ENCODE results near the gene RAB19.

RAB19 gene

DNA sequence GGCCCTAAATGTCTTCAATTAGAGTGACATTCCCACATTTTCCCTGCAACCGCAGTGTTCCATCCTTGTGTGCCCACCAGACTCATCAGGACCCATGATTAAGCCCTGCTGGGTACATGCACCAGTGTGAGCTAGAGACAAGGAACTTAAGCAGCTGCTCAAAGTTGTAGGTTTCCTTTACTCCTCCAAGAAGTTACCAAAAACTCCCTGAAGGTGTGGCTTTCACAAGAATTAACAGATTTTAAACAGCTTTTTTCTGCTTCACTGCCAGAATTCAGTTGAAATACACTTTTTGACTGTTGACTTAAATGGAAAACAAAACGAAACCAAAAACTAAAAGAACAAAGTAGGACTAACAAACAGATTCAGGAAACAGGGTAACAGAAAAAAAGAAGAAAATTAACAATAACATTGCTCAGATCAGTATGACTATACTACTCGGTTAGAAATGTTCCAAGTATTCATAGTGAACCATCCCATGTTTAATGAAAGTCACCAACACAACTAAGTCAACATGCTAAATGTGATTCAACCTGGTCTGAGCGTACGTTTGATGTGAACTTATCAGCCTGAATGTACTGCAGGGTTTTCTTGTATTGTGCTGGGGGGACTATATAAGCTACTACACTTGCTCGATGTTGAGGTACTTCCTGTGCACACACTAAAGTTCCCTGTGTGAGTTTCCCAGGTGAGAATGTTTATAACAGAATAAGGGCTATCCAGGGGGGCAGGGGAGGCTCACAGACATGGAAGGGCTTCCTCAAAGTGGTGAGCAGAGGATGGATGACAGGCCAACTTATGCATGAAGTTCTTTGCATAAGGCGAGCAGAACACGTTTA, 27.7 kb upstream of the RAB19 start:
- TF ChIP-seq, protein P1, sequence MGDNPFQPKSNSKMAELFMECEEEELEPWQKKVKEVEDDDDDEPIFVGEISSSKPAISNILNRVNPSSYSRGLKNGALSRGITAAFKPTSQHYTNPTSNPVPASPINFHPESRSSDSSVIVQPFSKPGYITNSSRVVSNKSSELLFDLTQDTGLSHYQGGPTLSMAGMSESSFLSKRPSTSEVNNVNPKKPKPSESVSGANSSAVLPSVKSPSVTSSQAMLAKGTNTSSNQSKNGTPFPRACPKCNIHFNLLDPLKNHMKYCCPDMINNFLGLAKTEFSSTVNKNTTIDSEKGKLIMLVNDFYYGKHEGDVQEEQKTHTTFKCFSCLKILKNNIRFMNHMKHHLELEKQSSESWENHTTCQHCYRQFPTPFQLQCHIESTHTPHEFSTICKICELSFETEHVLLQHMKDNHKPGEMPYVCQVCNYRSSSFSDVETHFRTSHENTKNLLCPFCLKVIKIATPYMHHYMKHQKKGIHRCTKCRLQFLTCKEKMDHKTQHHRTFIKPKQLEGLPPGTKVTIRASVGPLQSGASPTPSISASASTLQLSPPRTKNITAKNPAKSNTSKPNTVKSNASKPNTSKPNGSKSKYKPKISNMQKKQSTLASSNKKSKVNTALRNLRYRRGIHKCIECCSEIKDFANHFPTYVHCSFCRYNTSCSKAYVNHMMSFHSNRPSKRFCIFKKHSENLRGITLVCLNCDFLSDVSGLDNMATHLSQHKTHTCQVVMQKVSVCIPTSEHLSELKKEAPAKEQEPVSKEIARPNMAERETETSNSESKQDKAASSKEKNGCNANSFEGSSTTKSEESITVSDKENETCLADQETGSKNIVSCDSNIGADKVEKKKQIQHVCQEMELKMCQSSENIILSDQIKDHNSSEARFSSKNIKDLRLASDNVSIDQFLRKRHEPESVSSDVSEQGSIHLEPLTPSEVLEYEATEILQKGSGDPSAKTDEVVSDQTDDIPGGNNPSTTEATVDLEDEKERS (tag by site-specific recombination; IDR thresholded peaks at IDR 0.05): no peak
- TF ChIP-seq ZNF19 (tag by site-specific recombination; IDR thresholded peaks at IDR 0.05; ENCODE audit: low read depth) (no peak), ZNF202 (tag by site-specific recombination; IDR thresholded peaks at IDR 0.05; ENCODE audit: borderline replicate concordance) (no peak), REPIN1 (tag by site-specific recombination; IDR thresholded peaks at IDR 0.05; ENCODE audit: low read depth) (no peak), ZNF623 (tag by site-specific recombination; IDR thresholded peaks at IDR 0.05) (no peak), ZIC2 (tag by site-specific recombination; IDR thresholded peaks at IDR 0.05) (no peak), ZNF660 (tag by site-specific recombination; IDR thresholded peaks at IDR 0.05) (no peak)
- TF ChIP-seq, protein P2, sequence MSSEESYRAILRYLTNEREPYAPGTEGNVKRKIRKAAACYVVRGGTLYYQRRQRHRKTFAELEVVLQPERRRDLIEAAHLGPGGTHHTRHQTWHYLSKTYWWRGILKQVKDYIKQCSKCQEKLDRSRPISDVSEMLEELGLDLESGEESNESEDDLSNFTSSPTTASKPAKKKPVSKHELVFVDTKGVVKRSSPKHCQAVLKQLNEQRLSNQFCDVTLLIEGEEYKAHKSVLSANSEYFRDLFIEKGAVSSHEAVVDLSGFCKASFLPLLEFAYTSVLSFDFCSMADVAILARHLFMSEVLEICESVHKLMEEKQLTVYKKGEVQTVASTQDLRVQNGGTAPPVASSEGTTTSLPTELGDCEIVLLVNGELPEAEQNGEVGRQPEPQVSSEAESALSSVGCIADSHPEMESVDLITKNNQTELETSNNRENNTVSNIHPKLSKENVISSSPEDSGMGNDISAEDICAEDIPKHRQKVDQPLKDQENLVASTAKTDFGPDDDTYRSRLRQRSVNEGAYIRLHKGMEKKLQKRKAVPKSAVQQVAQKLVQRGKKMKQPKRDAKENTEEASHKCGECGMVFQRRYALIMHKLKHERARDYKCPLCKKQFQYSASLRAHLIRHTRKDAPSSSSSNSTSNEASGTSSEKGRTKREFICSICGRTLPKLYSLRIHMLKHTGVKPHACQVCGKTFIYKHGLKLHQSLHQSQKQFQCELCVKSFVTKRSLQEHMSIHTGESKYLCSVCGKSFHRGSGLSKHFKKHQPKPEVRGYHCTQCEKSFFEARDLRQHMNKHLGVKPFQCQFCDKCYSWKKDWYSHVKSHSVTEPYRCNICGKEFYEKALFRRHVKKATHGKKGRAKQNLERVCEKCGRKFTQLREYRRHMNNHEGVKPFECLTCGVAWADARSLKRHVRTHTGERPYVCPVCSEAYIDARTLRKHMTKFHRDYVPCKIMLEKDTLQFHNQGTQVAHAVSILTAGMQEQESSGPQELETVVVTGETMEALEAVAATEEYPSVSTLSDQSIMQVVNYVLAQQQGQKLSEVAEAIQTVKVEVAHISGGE (tag by site-specific recombination; conservative IDR thresholded peaks at IDR 0.05; ENCODE audit: low read depth): peak; percentile 64
- ChIA-PET CTCF (interaction anchor here (0.6 to 1.2 kb wide), 4 partner anchors 11 to 199 kb away, joined by 3 to 5 read pairs (median 4); no protein-coding TSS in a partner anchor), POLR2A (interaction anchor here (1.7 kb wide), 1 partner anchor 9 kb away, joined by 5 read pairs; no protein-coding TSS in a partner anchor)
- peaks cover 17 to 45% of the 10 kb centered on the region in 2 experiments for H3K36me3 ChIP-seq (ENCODE audit: control insufficient read depth in 2 of 2, insufficient read depth in 1 of 2, low read length in 2 of 2)
- H3K9me3 ChIP-seq (ENCODE audit: control insufficient read depth, insufficient read depth, low read depth, low read length): no peaks in the 10 kb centered on the region
- no peaks in the 10 kb centered on the region for H3K4me1 ChIP-seq (ENCODE audit: control insufficient read depth, insufficient read depth, low read length)
- no peak overlapping the region for H3K4me3 ChIP-seq (ENCODE audit: low read depth, low read length)
- no peak overlapping the region for H3K27ac ChIP-seq (ENCODE audit: extremely low read depth, low read depth, low read length)

DNA sequence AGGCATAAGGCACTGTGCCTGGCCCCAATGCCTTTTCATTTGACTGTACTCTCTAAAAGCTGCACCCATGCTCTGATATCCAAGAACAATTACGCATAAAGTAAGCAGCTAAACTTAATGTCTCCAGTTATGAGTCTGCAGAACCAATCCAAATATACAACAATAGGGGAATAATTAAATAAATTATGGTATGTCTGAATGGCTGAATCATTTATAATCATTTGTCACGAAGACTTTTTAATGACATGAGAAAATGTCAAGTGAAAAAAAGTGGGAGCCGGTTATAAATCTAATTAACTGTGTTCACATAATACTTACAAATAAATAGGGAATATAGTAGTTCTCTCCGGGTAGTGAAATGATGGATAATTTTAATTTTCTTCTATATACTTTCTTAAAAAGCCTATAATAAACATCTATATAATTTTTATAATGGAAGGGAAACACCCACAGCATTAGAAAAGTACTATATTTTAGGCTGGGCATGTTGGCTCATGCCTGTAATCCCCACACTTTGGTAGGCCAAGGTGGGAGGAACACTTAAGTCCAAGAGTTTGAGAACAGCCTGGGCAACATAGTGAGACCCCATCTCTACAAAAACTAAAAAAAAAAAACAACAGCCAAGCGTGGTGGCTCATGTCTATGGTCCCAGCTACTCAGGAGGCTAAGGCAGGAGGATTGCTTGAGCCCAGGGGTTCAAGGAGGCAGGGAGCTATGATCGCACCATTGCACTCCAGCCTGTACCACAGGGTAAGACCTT, 19.7 kb upstream of the RAB19 start:
- TF ChIP-seq, protein P3, sequence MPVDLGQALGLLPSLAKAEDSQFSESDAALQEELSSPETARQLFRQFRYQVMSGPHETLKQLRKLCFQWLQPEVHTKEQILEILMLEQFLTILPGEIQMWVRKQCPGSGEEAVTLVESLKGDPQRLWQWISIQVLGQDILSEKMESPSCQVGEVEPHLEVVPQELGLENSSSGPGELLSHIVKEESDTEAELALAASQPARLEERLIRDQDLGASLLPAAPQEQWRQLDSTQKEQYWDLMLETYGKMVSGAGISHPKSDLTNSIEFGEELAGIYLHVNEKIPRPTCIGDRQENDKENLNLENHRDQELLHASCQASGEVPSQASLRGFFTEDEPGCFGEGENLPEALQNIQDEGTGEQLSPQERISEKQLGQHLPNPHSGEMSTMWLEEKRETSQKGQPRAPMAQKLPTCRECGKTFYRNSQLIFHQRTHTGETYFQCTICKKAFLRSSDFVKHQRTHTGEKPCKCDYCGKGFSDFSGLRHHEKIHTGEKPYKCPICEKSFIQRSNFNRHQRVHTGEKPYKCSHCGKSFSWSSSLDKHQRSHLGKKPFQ (tag by site-specific recombination; IDR thresholded peaks at IDR 0.05): peak; percentile 11; the same call in 1 of the 2 replicates
- TF ChIP-seq ZNF658 (tag by site-specific recombination; IDR thresholded peaks at IDR 0.05) (no peak), MZF1 (tag by site-specific recombination; IDR thresholded peaks at IDR 0.05; ENCODE audit: borderline replicate concordance) (peak; percentile 79; the same call in 1 of the 2 replicates), WT1 (tag by site-specific recombination; IDR thresholded peaks at IDR 0.05) (peak; percentile 16; the same call in 1 of the 2 replicates), TRIM28 (IDR thresholded peaks at IDR 0.05; ENCODE audit: borderline replicate concordance, low read length) (no peak), ZFP3 (tag by site-specific recombination; IDR thresholded peaks at IDR 0.05; ENCODE audit: low read depth) (no peak), ZNF121 (tag by site-specific recombination; IDR thresholded peaks at IDR 0.05) (peak; percentile 96)
- TF ChIP-seq, protein P4, sequence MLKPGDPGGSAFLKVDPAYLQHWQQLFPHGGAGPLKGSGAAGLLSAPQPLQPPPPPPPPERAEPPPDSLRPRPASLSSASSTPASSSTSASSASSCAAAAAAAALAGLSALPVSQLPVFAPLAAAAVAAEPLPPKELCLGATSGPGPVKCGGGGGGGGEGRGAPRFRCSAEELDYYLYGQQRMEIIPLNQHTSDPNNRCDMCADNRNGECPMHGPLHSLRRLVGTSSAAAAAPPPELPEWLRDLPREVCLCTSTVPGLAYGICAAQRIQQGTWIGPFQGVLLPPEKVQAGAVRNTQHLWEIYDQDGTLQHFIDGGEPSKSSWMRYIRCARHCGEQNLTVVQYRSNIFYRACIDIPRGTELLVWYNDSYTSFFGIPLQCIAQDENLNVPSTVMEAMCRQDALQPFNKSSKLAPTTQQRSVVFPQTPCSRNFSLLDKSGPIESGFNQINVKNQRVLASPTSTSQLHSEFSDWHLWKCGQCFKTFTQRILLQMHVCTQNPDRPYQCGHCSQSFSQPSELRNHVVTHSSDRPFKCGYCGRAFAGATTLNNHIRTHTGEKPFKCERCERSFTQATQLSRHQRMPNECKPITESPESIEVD (tag by site-specific recombination; IDR thresholded peaks at IDR 0.05): peak; percentile 50; the same call in 1 of the 2 replicates
- POLR2A ChIA-PET: interaction anchor here (1.5 kb wide), 1 partner anchor 8 kb away, joined by 5 read pairs; no protein-coding TSS in a partner anchor
- Histone ChIP-seq H3K4me1 (ENCODE audit: control insufficient read depth, insufficient read depth, low read length) (peaks cover 7% of the 10 kb centered on the region), H3K9me3 (ENCODE audit: control insufficient read depth, insufficient read depth, low read depth, low read length) (no peaks in the 10 kb centered on the region), H3K4me3 (ENCODE audit: low read depth, low read length) (no peak overlapping the region), H3K27ac (ENCODE audit: extremely low read depth, low read depth, low read length) (no peak overlapping the region), H3K36me3 (ENCODE audit: control insufficient read depth in 2 of 2, insufficient read depth in 1 of 2, low read length in 2 of 2) (peaks cover 17 to 26% of the 10 kb centered on the region in 2 experiments)
- CTCF ChIA-PET: interaction anchor here (0.6 kb wide), 2 partner anchors 35 to 168 kb away, joined by 3 to 4 read pairs; no protein-coding TSS in a partner anchor

Data from HEK293 (cell line).